ENCODE measurements around the gene EBPL. TPM values are rescaled to one million over a fixed set of nuclear protein-coding genes. Genes with fewer than 3 reads are reported as not detected.

EBPL gene
- total RNA-seq, 1 experiment from 2014 or later: 60.9 TPM

- no TSS peak for BruUV-seq (replicated peaks)
- intact Hi-C loops (cut with micrococcal nuclease; ENCODE audit: unreplicated experiment) (no loop called here), in situ Hi-C loops (cut with HindIII; ENCODE audit: low pct_unique_long_range_greater_than_20kb, low sequenced_read_pairs) (no loop called here)
- no peaks in the 10 kb centered on the region for H3K36me3 ChIP-seq (ENCODE audit: control insufficient read depth, insufficient read depth, low read length)
- no peaks in the 10 kb centered on the region for H3K4me1 ChIP-seq (ENCODE audit: control insufficient read depth, insufficient read depth, low read length)
- H3K27ac ChIP-seq (ENCODE audit: low read length): no peak overlapping the region
- ChIA-PET POLR2A (no interaction called here), CTCF (no interaction called here)
- no peaks in the 10 kb centered on the region for H3K27me3 ChIP-seq (ENCODE audit: control insufficient read depth, insufficient read depth, low read length)
- no peak overlapping the region for H3K4me3 ChIP-seq (ENCODE audit: low read depth in 2 of 2, low read length in 2 of 2)
- TF ChIP-seq SIN3A (IDR thresholded peaks at IDR 0.05; ENCODE audit: borderline replicate concordance, insufficient read depth, low read depth, low read length) (no peak), CTCF (IDR thresholded peaks at IDR 0.05) (no peak), POLR2AphosphoS5 (IDR thresholded peaks at IDR 0.05; ENCODE audit: low read depth, low read length) (no peak)
- TF ChIP-seq, protein P1, sequence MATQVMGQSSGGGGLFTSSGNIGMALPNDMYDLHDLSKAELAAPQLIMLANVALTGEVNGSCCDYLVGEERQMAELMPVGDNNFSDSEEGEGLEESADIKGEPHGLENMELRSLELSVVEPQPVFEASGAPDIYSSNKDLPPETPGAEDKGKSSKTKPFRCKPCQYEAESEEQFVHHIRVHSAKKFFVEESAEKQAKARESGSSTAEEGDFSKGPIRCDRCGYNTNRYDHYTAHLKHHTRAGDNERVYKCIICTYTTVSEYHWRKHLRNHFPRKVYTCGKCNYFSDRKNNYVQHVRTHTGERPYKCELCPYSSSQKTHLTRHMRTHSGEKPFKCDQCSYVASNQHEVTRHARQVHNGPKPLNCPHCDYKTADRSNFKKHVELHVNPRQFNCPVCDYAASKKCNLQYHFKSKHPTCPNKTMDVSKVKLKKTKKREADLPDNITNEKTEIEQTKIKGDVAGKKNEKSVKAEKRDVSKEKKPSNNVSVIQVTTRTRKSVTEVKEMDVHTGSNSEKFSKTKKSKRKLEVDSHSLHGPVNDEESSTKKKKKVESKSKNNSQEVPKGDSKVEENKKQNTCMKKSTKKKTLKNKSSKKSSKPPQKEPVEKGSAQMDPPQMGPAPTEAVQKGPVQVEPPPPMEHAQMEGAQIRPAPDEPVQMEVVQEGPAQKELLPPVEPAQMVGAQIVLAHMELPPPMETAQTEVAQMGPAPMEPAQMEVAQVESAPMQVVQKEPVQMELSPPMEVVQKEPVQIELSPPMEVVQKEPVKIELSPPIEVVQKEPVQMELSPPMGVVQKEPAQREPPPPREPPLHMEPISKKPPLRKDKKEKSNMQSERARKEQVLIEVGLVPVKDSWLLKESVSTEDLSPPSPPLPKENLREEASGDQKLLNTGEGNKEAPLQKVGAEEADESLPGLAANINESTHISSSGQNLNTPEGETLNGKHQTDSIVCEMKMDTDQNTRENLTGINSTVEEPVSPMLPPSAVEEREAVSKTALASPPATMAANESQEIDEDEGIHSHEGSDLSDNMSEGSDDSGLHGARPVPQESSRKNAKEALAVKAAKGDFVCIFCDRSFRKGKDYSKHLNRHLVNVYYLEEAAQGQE (IDR thresholded peaks at IDR 0.05; ENCODE audit: insufficient read depth in 1 of 2, low read depth in 2 of 2, low read length in 1 of 2): no peak
- no peaks in the 10 kb centered on the region for H3K9me3 ChIP-seq (ENCODE audit: control insufficient read depth, insufficient read depth, low read depth, low read length)
- DNase-seq (ENCODE audit: low read depth, low spot score): no peak
- ATAC-seq: no peak
These were observed 48.4 kb upstream of the EBPL start for GRCh38 chr13:49739498-49740187.

- Histone ChIP-seq H3K27ac (ENCODE audit: low read length) (no peak overlapping the region), H3K36me3 (ENCODE audit: control insufficient read depth, insufficient read depth, low read length) (peaks cover 4% of the 10 kb centered on the region), H3K4me1 (ENCODE audit: control insufficient read depth, insufficient read depth, low read length) (no peaks in the 10 kb centered on the region), H3K9me3 (ENCODE audit: control insufficient read depth, insufficient read depth, low read depth, low read length) (no peaks in the 10 kb centered on the region), H3K27me3 (ENCODE audit: control insufficient read depth, insufficient read depth, low read length) (no peaks in the 10 kb centered on the region), H3K4me3 (ENCODE audit: low read depth in 2 of 2, low read length in 2 of 2) (no peak overlapping the region)
- TF ChIP-seq, protein P1 (IDR thresholded peaks at IDR 0.05; ENCODE audit: insufficient read depth in 1 of 2, low read depth in 2 of 2, low read length in 1 of 2): no peak
- no peak for TF ChIP-seq SIN3A (IDR thresholded peaks at IDR 0.05; ENCODE audit: borderline replicate concordance, insufficient read depth, low read depth, low read length)
- POLR2A ChIA-PET: no interaction called here
- in situ Hi-C loops (cut with HindIII; ENCODE audit: low pct_unique_long_range_greater_than_20kb, low sequenced_read_pairs): no loop called here
- no TSS peak for BruUV-seq (replicated peaks)
- no peak for ATAC-seq
- DNase-seq (ENCODE audit: low read depth, low spot score): no peak
- intact Hi-C loops (cut with micrococcal nuclease; ENCODE audit: unreplicated experiment): no loop called here
- CTCF ChIA-PET: no interaction called here
These were observed 42.1 kb upstream of the EBPL start for GRCh38 chr13:49733181-49733951.
